HG03196 (cell line): ENCODE data around the gene MTHFD2L.

Experiments used
- ATAC-seq: cut with Tn5 transposase; IDR thresholded peaks from one replicate; pipeline ENCODE4 v1.9.1; 2021; ENCODE audit not compliant: unreplicated experiment

Gene MTHFD2L

DNA sequence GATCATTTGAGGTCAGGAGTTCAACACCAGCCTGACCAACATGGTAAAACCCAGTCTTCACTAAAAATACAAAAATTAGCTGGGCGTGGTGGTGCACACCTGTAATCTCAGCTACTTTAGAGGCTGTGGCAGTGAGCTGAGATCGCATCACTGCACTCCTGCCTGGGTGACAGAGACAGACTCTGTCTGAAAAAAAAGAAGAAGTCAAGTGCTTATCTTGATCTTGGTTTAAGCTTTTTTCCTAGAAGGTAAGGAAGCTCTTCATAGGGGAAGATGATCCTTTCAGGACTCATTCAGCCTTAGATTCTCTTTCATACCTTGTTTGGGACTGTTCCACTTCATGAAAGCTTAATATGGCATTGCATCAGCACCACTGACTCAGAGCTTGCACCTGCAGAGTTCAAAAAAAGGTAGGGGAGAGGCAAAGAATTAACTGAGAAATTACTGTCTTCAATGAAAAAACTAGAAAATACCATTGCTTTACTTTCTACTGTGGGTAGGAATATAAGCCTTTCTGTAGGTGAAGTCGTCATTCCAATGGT is 79.6 kb downstream of the MTHFD2L start:
- ATAC-seq = no peak

GRCh38 chr4:74244049-74244448 is 86.1 kb downstream of the MTHFD2L start:
- ATAC-seq = no peak

DNA sequence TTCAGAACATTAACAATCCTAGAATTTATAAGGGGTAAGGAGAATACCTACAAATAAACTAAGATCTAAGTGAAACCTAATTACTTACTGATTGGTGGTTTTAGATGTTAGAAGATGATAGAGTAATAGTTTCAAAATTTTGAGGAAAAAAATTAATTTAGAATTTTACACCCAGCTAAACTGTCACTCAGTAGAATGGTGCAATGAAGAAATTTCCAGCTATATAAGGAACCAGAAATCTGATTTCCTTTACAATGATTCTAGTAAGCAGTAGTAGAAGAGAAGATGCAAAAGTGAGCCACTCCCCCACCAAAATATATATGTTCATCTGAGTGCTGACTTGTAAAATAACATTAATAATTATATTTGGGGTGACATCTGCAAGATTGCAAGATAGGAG is 95.0 kb downstream of the MTHFD2L start:
- ATAC-seq = no peak

- ATAC-seq = no peak
These were observed 96.5 kb downstream of the MTHFD2L start for GRCh38 chr4:74254386-74254785.

GRCh38 chr4:74255096-74255495 is 97.2 kb downstream of the MTHFD2L start:
- no peak for ATAC-seq

DNA sequence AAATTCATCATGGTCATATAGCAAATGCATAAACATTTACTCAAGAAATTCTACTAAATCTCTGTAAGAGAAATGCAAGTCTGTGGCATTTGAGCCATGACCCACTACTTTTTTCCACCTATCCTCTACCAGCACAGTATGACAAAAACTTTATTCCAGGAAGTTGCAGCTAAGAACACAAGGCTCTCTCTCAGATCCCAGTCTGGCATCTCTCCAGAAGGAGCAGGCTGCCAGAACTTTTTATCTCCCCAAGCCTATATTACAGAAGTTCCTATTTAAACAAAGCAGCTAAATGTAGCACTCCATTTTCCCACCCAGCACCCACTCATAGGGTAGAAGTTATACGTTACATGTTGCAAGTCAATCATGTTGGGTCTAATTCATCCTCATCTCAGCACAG is 101.0 kb downstream of the MTHFD2L start:
- ATAC-seq = no peak

- ATAC-seq = no peak
These were observed 102.1 kb downstream of the MTHFD2L start for GRCh38 chr4:74260036-74260435.

GRCh38 chr4:74262522-74262921 is 104.6 kb downstream of the MTHFD2L start:
- ATAC-seq = no peak

- ATAC-seq = no peak
These were observed 105.6 kb downstream of the MTHFD2L start for GRCh38 chr4:74263551-74263950.

- ATAC-seq = no peak
These were observed 108.2 kb downstream of the MTHFD2L start for GRCh38 chr4:74266081-74266480.

GRCh38 chr4:74267998-74268606 is 110.2 kb downstream of the MTHFD2L start:
- ATAC-seq = no peak

GRCh38 chr4:74268643-74269042 is 110.7 kb downstream of the MTHFD2L start:
- no peak for ATAC-seq

DNA sequence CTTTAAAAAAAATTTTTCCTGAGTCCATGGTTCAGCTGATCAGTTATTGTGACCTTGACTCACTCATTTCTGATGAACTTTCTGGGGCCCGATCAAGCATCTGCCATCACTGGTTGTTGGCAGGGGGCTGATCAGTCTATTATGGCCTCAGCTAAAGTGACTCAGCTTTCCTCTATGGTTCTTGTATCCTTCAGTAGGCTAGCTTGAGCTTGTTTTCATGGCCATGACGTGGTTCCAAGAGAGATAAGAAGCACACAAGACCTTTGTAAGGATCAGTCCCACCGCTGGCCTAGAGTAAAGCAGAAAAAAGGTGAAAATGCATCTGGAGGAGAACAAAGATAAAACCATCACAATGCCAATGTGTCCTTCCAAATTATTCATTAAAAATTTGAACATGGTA is 120.6 kb downstream of the MTHFD2L start:
- ATAC-seq = no peak

- ATAC-seq = no peak
These were observed 121.8 kb downstream of the MTHFD2L start for GRCh38 chr4:74279716-74280115.

DNA sequence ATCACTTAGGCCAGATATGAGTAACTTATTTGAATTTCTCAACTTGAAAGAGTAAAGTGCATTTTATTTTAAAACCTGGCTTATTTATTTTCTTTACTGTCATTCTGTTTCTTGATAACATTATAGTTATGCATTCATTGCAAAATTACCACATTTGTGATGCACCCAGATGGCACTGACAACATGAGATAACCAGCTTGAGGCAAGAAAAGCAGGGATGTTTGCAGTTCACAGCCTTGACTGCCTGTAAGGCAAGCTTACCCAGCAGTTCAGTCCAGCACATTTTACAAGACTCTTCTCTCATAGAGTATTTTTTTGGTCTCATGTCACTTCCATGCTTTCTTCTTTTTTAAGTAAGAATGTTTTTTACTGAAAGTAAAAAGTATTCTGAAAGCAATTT is 125.0 kb downstream of the MTHFD2L start:
- ATAC-seq = no peak

DNA sequence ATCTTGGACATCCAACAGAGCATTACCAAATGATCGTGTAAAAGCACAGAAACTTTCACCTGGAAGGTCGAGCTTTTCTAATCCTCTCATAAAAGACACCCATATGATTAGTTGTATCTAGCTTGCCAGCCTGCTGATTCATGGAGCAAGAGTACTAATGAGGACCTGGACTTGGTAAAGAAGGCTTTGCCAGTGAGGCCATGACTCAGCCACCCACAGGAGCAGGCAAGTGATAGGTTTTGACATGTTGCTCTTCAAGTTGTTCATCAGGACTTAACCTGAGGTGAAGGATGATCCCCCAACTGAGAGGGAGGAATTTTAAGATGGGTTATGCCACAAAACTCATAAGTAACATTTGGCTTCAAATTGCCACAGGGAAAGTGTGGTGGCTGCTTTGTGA is 125.7 kb downstream of the MTHFD2L start:
- ATAC-seq = no peak

DNA sequence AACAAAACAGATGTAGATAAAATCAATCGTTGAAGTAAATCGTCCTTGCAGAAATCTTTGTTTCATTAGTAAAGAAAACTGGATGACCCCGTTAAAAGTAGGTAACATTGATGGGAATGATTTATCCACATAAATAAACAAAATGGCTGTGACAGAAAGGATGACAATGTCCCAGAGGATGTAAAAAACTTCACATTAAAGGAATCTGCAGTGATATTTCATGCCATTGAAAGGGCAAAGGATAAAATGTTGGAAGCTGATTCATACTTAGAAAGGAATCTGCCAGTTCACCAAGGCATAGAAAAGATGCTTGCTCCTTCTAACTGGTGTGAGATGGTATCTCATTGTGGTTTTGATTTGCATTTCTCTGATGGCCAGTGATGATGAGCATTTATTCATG is 126.1 kb downstream of the MTHFD2L start:
- ATAC-seq = no peak

GRCh38 chr4:74287164-74287563 is 129.2 kb downstream of the MTHFD2L start:
- ATAC-seq = no peak

- no peak for ATAC-seq
These were observed 129.9 kb downstream of the MTHFD2L start for GRCh38 chr4:74287791-74288190.

DNA sequence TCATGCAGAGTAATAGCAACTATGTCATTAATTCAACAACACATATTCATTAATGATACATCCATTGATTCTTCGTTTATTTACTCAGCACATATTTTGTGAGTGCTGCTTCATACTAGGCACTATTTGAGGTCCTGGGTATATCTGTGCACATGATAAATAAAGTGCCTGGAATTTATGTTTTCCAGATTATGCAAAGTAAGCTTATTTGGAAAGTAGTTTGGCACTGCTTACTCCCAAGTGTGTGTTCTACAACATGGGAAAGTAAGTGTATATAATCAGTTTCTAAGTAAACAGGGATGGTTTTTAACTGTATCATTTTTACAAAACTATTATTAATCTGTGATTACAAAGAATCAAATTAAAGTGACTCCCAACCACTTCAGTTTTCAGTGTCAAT is 133.6 kb downstream of the MTHFD2L start:
- no peak for ATAC-seq

DNA sequence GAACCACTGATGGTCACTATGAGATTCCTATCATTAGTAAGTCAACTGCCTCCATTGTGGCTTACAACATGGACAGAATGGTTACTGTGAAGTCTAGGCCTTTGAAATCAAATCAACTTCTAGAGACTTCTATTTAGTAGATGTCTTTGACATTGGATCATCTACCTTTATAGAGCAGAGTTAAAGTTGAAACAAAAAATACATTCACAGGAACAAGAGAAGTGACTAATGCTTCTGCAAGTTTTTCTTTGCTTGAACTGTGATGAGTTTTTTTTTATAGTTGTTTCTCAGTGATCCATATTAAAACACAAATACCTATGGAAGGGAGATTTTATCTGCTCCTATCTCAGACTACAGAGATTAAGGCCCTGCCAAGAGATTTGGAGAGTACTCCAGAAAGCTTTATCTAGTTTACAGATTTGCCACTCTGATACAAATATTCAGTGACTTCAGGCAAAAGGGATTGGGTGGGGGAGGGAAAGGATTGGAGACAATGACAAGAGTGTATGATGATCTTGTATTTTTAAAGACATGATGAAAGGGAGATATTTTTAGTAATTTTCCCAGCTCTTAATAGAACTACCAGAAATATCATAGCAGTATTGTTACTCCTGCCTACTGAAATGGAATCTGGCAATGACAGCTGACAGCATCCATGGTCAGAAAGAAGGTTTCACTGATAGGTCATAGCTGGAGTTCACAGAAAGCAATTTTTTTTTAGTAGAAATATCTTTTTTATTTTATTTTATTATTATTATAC is 134.4 kb downstream of the MTHFD2L start:
- no peak for ATAC-seq

DNA sequence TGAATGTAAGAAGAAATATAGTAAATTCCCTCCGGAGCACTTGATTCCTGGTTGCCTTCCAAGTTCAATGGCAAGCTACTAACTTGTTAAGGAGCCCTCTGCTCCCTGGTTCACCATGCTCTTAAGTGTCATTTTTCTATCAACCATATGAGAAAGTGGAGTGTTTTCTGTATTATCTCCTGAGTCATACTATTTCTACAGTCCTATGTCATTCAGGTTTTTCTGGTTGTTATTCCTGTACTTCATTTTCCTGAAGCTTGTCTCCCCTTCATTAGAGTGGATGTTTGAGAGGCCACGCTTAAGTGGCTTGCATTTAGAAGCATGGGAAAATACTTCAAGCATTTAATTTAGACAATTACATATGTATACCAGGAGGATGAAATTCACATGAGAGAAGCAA is 135.6 kb downstream of the MTHFD2L start:
- ATAC-seq = no peak

DNA sequence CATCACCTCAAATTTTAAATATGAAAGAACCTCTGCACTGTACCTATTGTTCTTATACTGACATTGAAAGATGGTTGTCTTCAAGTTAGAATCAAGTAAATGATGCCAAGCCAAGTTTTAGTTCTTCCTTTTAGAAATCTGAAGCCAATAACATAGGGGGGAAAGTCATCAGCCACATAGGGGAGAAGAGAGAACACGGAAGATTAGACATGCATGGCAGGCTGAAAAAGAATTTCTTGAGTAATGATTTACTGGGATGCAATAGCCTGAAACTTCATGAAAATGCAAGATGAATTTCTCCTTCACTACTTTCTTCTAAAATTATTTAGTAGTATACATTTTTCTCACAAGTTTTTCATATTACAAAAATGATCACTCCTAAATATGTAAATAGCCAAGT is 136.8 kb downstream of the MTHFD2L start:
- no peak for ATAC-seq
